ENCODE results near the gene LSR. TPM values are rescaled to one million over a fixed set of nuclear protein-coding genes. Genes with fewer than 3 reads are reported as not detected.

Gene LSR
- total RNA-seq, 4 donors from 2014 or later: 2.5 to 11.4 (median 5.2) TPM

GRCh38 chr19:35309481-35310279, 60.9 kb downstream of the LSR start:
- Histone ChIP-seq H3K27ac (no peak overlapping the region), H3K4me1 (no peaks in the 10 kb centered on the region), H3K4me3 (no peak overlapping the region), H3K9me3 (no peaks in the 10 kb centered on the region), H3K27me3 (peaks cover 0 to 3% (median 0%) of the 10 kb centered on the region in 3 donors), H3K36me3 (no peaks in the 10 kb centered on the region)
- ATAC-seq (no peak), DNase-seq (no peak)
- intact Hi-C loops (cut with DNase I; ENCODE audit: low total_unique reads) (no loop called here), in situ Hi-C loops (cut with MboI; ENCODE audit: low sequenced_read_pairs in 4 of 4) (no loop called here)
- no peak for TF ChIP-seq POLR2A (IDR thresholded peaks at IDR 0.05)
- TF ChIP-seq CTCF (IDR thresholded peaks at IDR 0.05 in 4 of 5, conservative IDR thresholded peaks at IDR 0.05 in 1 of 5): no peak

- in situ Hi-C loops (cut with MboI; ENCODE audit: low sequenced_read_pairs in 4 of 4): no loop called here
- Histone ChIP-seq H3K27ac (no peak overlapping the region), H3K4me1 (no peaks in the 10 kb centered on the region), H3K9me3 (no peaks in the 10 kb centered on the region), H3K27me3 (no peaks in the 10 kb centered on the region), H3K4me3 (no peak overlapping the region), H3K36me3 (no peaks in the 10 kb centered on the region)
- TF ChIP-seq CTCF (IDR thresholded peaks at IDR 0.05 in 4 of 5, conservative IDR thresholded peaks at IDR 0.05 in 1 of 5) (no peak), POLR2A (IDR thresholded peaks at IDR 0.05) (no peak)
- intact Hi-C loops (cut with DNase I; ENCODE audit: low total_unique reads): no loop called here
- DNase-seq (no peak), ATAC-seq (no peak)
These were observed 61.5 kb downstream of the LSR start for GRCh38 chr19:35310331-35310730.

GRCh38 chr19:35310811-35311465, 62.1 kb downstream of the LSR start:
- in situ Hi-C loops (cut with MboI; ENCODE audit: low sequenced_read_pairs in 4 of 4) (no loop called here), intact Hi-C loops (cut with DNase I; ENCODE audit: low total_unique reads) (no loop called here)
- H3K4me1 ChIP-seq: no peaks in the 10 kb centered on the region
- ATAC-seq (no peak), DNase-seq (no peak)
- no peaks in the 10 kb centered on the region for H3K9me3 ChIP-seq
- TF ChIP-seq CTCF (IDR thresholded peaks at IDR 0.05 in 4 of 5, conservative IDR thresholded peaks at IDR 0.05 in 1 of 5): no peak
- no peak for TF ChIP-seq POLR2A (IDR thresholded peaks at IDR 0.05)
- H3K27me3 ChIP-seq: no peaks in the 10 kb centered on the region
- H3K4me3 ChIP-seq: no peak overlapping the region
- no peaks in the 10 kb centered on the region for H3K36me3 ChIP-seq
- no peak overlapping the region for H3K27ac ChIP-seq

GRCh38 chr19:35311901-35312665, 63.3 kb downstream of the LSR start:
- Histone ChIP-seq H3K27me3 (no peaks in the 10 kb centered on the region), H3K4me3 (no peak overlapping the region), H3K36me3 (no peaks in the 10 kb centered on the region), H3K27ac (no peak overlapping the region), H3K9me3 (no peaks in the 10 kb centered on the region), H3K4me1 (no peaks in the 10 kb centered on the region)
- no peak for DNase-seq
- in situ Hi-C loops (cut with MboI; ENCODE audit: low sequenced_read_pairs in 4 of 4): no loop called here
- ATAC-seq: no peak
- intact Hi-C loops (cut with DNase I; ENCODE audit: low total_unique reads): no loop called here
- TF ChIP-seq POLR2A (IDR thresholded peaks at IDR 0.05) (no peak), CTCF (IDR thresholded peaks at IDR 0.05 in 4 of 5, conservative IDR thresholded peaks at IDR 0.05 in 1 of 5) (no peak)
